Stimulated activated CD4-positive, alpha-beta T cell treated with anti-CD3 and anti-CD28 coated beads, Interleukin-12 subunit alpha, Interleukin-12 subunit beta, amount 100 ng/mL, for 48 hours (primary cell): ENCODE results near the gene FBLIM1.
A peak's percentile ranks its signal among the peaks of the same experiment; 100 is the strongest.
"Not testable (repeated sequence)": the region's sequence is repeated elsewhere in the genome, so short reads cannot be mapped to it uniquely, and the experiment has no call there.

Source experiments
- DNase-seq, 3 donors: peaks; one replicate each; pipeline ENCODE4 v3.0.0-alpha.2; 2020; ENCODE audit warnings: low read depth in 2 of 3, low spot score in 1 of 3

Gene FBLIM1

DNA sequence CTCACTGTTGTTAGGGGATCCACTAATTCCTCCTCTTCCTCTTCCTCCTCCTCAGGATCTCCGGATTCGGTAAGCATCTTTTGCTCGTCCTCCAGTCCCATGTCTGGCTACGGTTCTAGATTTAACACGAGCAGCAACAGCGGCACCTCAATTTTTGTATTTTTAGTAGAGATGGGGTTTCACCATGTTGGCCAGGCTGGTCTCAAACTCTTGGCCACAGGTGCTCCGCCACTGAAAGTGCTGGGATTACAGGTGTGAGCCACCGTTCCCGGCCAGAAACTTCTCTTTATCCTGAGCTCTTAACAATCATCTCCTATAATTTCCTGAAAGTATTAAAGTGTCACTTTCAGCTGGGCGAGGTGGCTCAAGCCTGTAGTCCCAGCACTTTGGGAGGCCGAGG, 49.0 kb downstream of the FBLIM1 start, which contains the start of gene UQCRHL:
Gene UQCRHL, minus strand, starts transcription at position 101 of the 400 bp plus-strand sequence. Its CDS starts 0 bp downstream, at position 101.
- not testable (repeated sequence) for DNase-seq

GRCh38 chr1:15808955-15809354, 50.4 kb downstream of the FBLIM1 start:
- DNase-seq: no peak

GRCh38 chr1:15810073-15810472, 51.5 kb downstream of the FBLIM1 start:
- DNase-seq: no peak

- DNase-seq: no peak
Measured at GRCh38 chr1:15816674-15817073, 58.1 kb downstream of the FBLIM1 start.

- DNase-seq: no peak
Measured at GRCh38 chr1:15820478-15820877, 61.9 kb downstream of the FBLIM1 start.

- no peak for DNase-seq
Measured at GRCh38 chr1:15825800-15826199, 67.2 kb downstream of the FBLIM1 start.

- no peak for DNase-seq
Measured at GRCh38 chr1:15826810-15827507, 68.4 kb downstream of the FBLIM1 start.

GRCh38 chr1:15827567-15827966, 69.0 kb downstream of the FBLIM1 start:
- not testable (repeated sequence) for DNase-seq

- DNase-seq: not testable (repeated sequence)
Measured at GRCh38 chr1:15828931-15829330, 70.3 kb downstream of the FBLIM1 start.

GRCh38 chr1:15830258-15830657, 71.7 kb downstream of the FBLIM1 start:
- DNase-seq: no peak

DNA sequence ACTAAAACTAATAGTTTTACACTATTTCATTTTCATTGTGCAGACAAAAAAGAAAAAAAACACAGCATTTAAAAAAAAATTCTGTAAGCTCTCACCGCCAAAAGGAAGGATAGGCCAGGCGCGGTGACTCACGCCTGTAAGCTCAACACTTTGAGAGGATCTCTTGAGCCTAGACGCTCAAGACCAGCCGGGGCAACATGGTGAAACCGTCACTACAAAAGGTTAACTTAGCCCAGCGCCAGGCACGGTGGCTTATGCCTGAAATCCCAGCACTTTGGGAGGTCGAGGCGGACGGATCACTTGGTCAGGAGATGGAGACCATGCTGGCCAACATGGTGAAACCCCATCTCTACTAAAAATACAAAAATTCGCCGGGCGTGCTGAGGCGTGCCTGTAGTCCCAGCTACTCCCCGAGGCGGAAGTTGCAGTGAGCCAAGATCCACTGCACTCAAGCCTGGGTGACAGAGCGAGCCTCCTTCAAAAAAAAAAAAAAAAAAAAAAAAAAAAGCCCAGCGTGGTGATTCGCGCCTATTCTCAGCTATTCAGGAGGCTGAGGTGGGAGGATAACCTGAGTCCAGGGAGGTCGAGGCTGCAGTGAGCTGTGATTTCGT, 74.6 kb downstream of the FBLIM1 start:
- DNase-seq: peak; percentile 30 to 45 (median 45)

GRCh38 chr1:15833842-15834405, 75.3 kb downstream of the FBLIM1 start:
- no peak for DNase-seq

DNA sequence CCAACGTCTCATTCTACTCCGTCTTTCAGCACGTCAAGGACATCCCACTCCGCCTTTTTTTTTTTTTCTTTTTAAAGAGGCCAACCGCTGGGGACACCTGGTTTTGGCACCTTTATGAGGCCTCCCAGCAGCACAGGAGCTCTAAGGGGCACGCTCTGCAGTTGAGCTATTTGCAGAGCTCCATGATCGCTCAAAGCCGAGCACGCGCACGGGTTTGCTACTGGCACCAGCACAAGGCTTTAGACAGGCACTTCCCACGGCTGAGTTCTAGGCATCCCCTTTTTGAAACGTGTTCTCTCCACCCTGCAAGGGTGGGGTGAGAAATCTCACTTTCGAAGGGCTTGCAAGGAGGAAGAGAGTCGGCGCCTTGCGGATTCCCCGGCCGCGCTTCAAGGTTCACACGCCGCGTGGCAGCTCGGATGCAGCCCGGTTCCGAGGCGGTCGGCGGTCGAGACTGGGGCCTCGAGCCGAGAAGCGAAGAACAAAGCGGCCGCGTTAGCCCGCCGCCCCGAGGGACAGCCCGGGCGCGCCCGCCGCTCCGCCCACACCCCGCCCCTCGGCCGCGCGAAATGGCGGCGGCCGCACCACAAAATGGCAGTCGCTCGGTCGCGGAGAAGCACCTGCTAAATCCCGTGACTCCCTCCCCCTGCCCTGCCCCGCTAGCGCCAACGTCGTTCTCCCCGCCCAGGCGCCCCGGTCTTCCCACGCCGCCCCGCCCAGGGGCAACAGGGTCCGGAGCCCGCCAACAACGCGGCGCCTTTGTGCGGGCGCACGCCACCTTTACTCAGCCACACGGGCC, 76.0 kb downstream of the FBLIM1 start:
- DNase-seq: peak; percentile 81 to 88 (median 86)

DNA sequence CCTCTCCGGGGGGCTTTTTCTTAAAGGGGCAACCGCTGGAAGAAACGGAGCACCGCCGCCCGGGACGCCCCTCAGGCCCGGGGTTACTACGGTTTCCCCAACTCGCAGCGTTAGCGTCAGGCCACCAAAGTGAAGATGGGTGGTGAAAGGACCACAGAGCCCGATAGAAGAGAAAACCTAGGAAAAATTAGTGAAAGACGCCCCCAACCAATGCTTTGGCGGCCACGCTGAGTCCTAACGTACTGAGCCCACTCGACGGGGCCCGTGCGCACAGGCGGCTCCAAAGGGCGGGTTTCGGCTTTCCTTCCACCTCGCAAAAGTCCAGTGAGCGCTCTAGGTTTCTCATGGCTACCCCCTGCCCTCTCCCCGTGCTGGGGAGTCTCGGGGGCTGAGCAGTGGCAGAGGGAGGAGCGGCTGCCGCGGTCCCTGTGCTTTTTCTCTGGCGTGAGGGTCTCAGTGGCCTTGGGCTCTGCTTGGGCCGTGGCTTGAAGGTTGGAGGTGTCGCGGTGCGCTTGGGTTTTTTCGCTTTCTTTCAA, 76.7 kb downstream of the FBLIM1 start:
- peak in 2 of 3 donors; percentile 23 to 25 for DNase-seq

- DNase-seq: peak; percentile 98 to 100 (median 98)
Measured at GRCh38 chr1:15835741-15836510, 77.3 kb downstream of the FBLIM1 start.
